ENCODE data around the gene PRTG.
"Not testable (repeated sequence)": the region's sequence is repeated elsewhere in the genome, so short reads cannot be mapped to it uniquely, and the experiment has no call there.

PRTG gene

GRCh38 chr15:55698653-55699052, 44.3 kb downstream of the PRTG start:
- Histone ChIP-seq H3K9me3 (ENCODE audit: control insufficient read depth, insufficient read depth, low read length) (no peaks in the 10 kb centered on the region), H3K27ac (ENCODE audit: low read depth, low read length) (no peak overlapping the region)

GRCh38 chr15:55696221-55696620, 46.7 kb downstream of the PRTG start:
- Histone ChIP-seq H3K27ac (ENCODE audit: low read depth, low read length) (no peak overlapping the region), H3K4me3 (ENCODE audit: low read depth, low read length) (no peak overlapping the region), H3K9me3 (ENCODE audit: control insufficient read depth, insufficient read depth, low read length) (no peaks in the 10 kb centered on the region), H3K9ac (ENCODE audit: low read depth, low read length) (no peak overlapping the region), H3K4me1 (ENCODE audit: control insufficient read depth, insufficient read depth, low read length) (peaks cover 20% of the 10 kb centered on the region), H3K36me3 (ENCODE audit: control insufficient read depth, insufficient read depth, low read length) (no peaks in the 10 kb centered on the region), H3K27me3 (ENCODE audit: control insufficient read depth, insufficient read depth, low read length) (no peaks in the 10 kb centered on the region)

More at GRCh38 chr15:55698653-55699052, 44.3 kb downstream of the PRTG start:
- Histone ChIP-seq H3K4me1 (ENCODE audit: control insufficient read depth, insufficient read depth, low read length) (peaks cover 21% of the 10 kb centered on the region), H3K9ac (ENCODE audit: low read depth, low read length) (no peak overlapping the region), H3K27me3 (ENCODE audit: control insufficient read depth, insufficient read depth, low read length) (no peaks in the 10 kb centered on the region), H3K4me3 (ENCODE audit: low read depth, low read length) (no peak overlapping the region), H3K36me3 (ENCODE audit: control insufficient read depth, insufficient read depth, low read length) (no peaks in the 10 kb centered on the region)

- Histone ChIP-seq H3K9me3 (ENCODE audit: control insufficient read depth, insufficient read depth, low read length) (no peaks in the 10 kb centered on the region), H3K4me1 (ENCODE audit: control insufficient read depth, insufficient read depth, low read length) (peaks cover 20% of the 10 kb centered on the region), H3K27me3 (ENCODE audit: control insufficient read depth, insufficient read depth, low read length) (no peaks in the 10 kb centered on the region), H3K4me3 (ENCODE audit: low read depth, low read length) (no peak overlapping the region), H3K27ac (ENCODE audit: low read depth, low read length) (no peak overlapping the region), H3K36me3 (ENCODE audit: control insufficient read depth, insufficient read depth, low read length) (no peaks in the 10 kb centered on the region), H3K9ac (ENCODE audit: low read depth, low read length) (no peak overlapping the region)
Observed at GRCh38 chr15:55695432-55695831, 47.5 kb downstream of the PRTG start.

- Histone ChIP-seq H3K36me3 (ENCODE audit: control insufficient read depth, insufficient read depth, low read length) (no peaks in the 10 kb centered on the region), H3K9ac (ENCODE audit: low read depth, low read length) (no peak overlapping the region), H3K27ac (ENCODE audit: low read depth, low read length) (peak overlapping the region; percentile 16), H3K4me1 (ENCODE audit: control insufficient read depth, insufficient read depth, low read length) (peaks cover 20% of the 10 kb centered on the region), H3K9me3 (ENCODE audit: control insufficient read depth, insufficient read depth, low read length) (no peaks in the 10 kb centered on the region), H3K4me3 (ENCODE audit: low read depth, low read length) (peak overlapping the region; percentile 21; the same call in 1 of the 2 replicates), H3K27me3 (ENCODE audit: control insufficient read depth, insufficient read depth, low read length) (no peaks in the 10 kb centered on the region)
Observed at GRCh38 chr15:55694652-55695150, 48.3 kb downstream of the PRTG start.

- H3K27ac ChIP-seq (ENCODE audit: low read depth, low read length) = not testable (repeated sequence)
Observed at GRCh38 chr15:55693116-55693515, 49.8 kb downstream of the PRTG start.

GRCh38 chr15:55687792-55688191, 55.2 kb downstream of the PRTG start:
- Histone ChIP-seq H3K4me3 (ENCODE audit: low read depth, low read length) (no peak overlapping the region), H3K9me3 (ENCODE audit: control insufficient read depth, insufficient read depth, low read length) (no peaks in the 10 kb centered on the region), H3K4me1 (ENCODE audit: control insufficient read depth, insufficient read depth, low read length) (no peaks in the 10 kb centered on the region), H3K9ac (ENCODE audit: low read depth, low read length) (no peak overlapping the region), H3K36me3 (ENCODE audit: control insufficient read depth, insufficient read depth, low read length) (no peaks in the 10 kb centered on the region), H3K27ac (ENCODE audit: low read depth, low read length) (no peak overlapping the region), H3K27me3 (ENCODE audit: control insufficient read depth, insufficient read depth, low read length) (no peaks in the 10 kb centered on the region)

More at GRCh38 chr15:55693116-55693515, 49.8 kb downstream of the PRTG start:
- peaks cover 20% of the 10 kb centered on the region for H3K4me1 ChIP-seq (ENCODE audit: control insufficient read depth, insufficient read depth, low read length)
- H3K4me3 ChIP-seq (ENCODE audit: low read depth, low read length); H3K9ac ChIP-seq (ENCODE audit: low read depth, low read length); H3K36me3 ChIP-seq (ENCODE audit: control insufficient read depth, insufficient read depth, low read length); H3K27me3 ChIP-seq (ENCODE audit: control insufficient read depth, insufficient read depth, low read length); H3K9me3 ChIP-seq (ENCODE audit: control insufficient read depth, insufficient read depth, low read length): not testable (repeated sequence)

- H3K4me1 ChIP-seq (ENCODE audit: control insufficient read depth, insufficient read depth, low read length) = no peaks in the 10 kb centered on the region
- H3K27ac ChIP-seq (ENCODE audit: low read depth, low read length) = no peak overlapping the region
- no peak overlapping the region for H3K9ac ChIP-seq (ENCODE audit: low read depth, low read length)
- H3K36me3 ChIP-seq (ENCODE audit: control insufficient read depth, insufficient read depth, low read length) = no peaks in the 10 kb centered on the region
- no peak overlapping the region for H3K4me3 ChIP-seq (ENCODE audit: low read depth, low read length)
- H3K27me3 ChIP-seq (ENCODE audit: control insufficient read depth, insufficient read depth, low read length) = no peaks in the 10 kb centered on the region
- H3K9me3 ChIP-seq (ENCODE audit: control insufficient read depth, insufficient read depth, low read length) = no peaks in the 10 kb centered on the region
Observed at GRCh38 chr15:55685286-55685685, 57.7 kb downstream of the PRTG start.

GRCh38 chr15:55683376-55683775, 59.6 kb downstream of the PRTG start:
- H3K9me3 ChIP-seq (ENCODE audit: control insufficient read depth, insufficient read depth, low read length) = no peaks in the 10 kb centered on the region
- H3K4me3 ChIP-seq (ENCODE audit: low read depth, low read length) = no peak overlapping the region
- H3K27ac ChIP-seq (ENCODE audit: low read depth, low read length) = no peak overlapping the region
- H3K9ac ChIP-seq (ENCODE audit: low read depth, low read length) = no peak overlapping the region
- H3K4me1 ChIP-seq (ENCODE audit: control insufficient read depth, insufficient read depth, low read length) = no peaks in the 10 kb centered on the region
- H3K36me3 ChIP-seq (ENCODE audit: control insufficient read depth, insufficient read depth, low read length) = no peaks in the 10 kb centered on the region
- no peaks in the 10 kb centered on the region for H3K27me3 ChIP-seq (ENCODE audit: control insufficient read depth, insufficient read depth, low read length)

- H3K9ac ChIP-seq (ENCODE audit: low read depth, low read length) = no peak overlapping the region
- H3K4me3 ChIP-seq (ENCODE audit: low read depth, low read length) = no peak overlapping the region
- H3K27ac ChIP-seq (ENCODE audit: low read depth, low read length) = no peak overlapping the region
- H3K36me3 ChIP-seq (ENCODE audit: control insufficient read depth, insufficient read depth, low read length) = no peaks in the 10 kb centered on the region
- H3K9me3 ChIP-seq (ENCODE audit: control insufficient read depth, insufficient read depth, low read length) = no peaks in the 10 kb centered on the region
- peaks cover 2% of the 10 kb centered on the region for H3K4me1 ChIP-seq (ENCODE audit: control insufficient read depth, insufficient read depth, low read length)
- H3K27me3 ChIP-seq (ENCODE audit: control insufficient read depth, insufficient read depth, low read length) = no peaks in the 10 kb centered on the region
Observed at GRCh38 chr15:55681631-55682030, 61.3 kb downstream of the PRTG start.

GRCh38 chr15:55676507-55676906, 66.4 kb downstream of the PRTG start:
- H3K27ac ChIP-seq (ENCODE audit: low read depth, low read length) = peak overlapping the region; percentile 21
- H3K9ac ChIP-seq (ENCODE audit: low read depth, low read length) = no peak overlapping the region
- no peaks in the 10 kb centered on the region for H3K27me3 ChIP-seq (ENCODE audit: control insufficient read depth, insufficient read depth, low read length)
- H3K9me3 ChIP-seq (ENCODE audit: control insufficient read depth, insufficient read depth, low read length) = no peaks in the 10 kb centered on the region
- H3K4me3 ChIP-seq (ENCODE audit: low read depth, low read length) = no peak overlapping the region
- H3K4me1 ChIP-seq (ENCODE audit: control insufficient read depth, insufficient read depth, low read length) = peaks cover 20% of the 10 kb centered on the region
- H3K36me3 ChIP-seq (ENCODE audit: control insufficient read depth, insufficient read depth, low read length) = no peaks in the 10 kb centered on the region

- H3K4me3 ChIP-seq (ENCODE audit: low read depth, low read length) = no peak overlapping the region
- no peaks in the 10 kb centered on the region for H3K9me3 ChIP-seq (ENCODE audit: control insufficient read depth, insufficient read depth, low read length)
- H3K36me3 ChIP-seq (ENCODE audit: control insufficient read depth, insufficient read depth, low read length) = no peaks in the 10 kb centered on the region
- no peak overlapping the region for H3K9ac ChIP-seq (ENCODE audit: low read depth, low read length)
- H3K27me3 ChIP-seq (ENCODE audit: control insufficient read depth, insufficient read depth, low read length) = no peaks in the 10 kb centered on the region
- no peak overlapping the region for H3K27ac ChIP-seq (ENCODE audit: low read depth, low read length)
- peaks cover 20% of the 10 kb centered on the region for H3K4me1 ChIP-seq (ENCODE audit: control insufficient read depth, insufficient read depth, low read length)
Observed at GRCh38 chr15:55673287-55673686, 69.7 kb downstream of the PRTG start.

- Histone ChIP-seq H3K4me1 (ENCODE audit: control insufficient read depth, insufficient read depth, low read length) (peaks cover 8% of the 10 kb centered on the region), H3K4me3 (ENCODE audit: low read depth, low read length) (no peak overlapping the region), H3K9me3 (ENCODE audit: control insufficient read depth, insufficient read depth, low read length) (no peaks in the 10 kb centered on the region), H3K36me3 (ENCODE audit: control insufficient read depth, insufficient read depth, low read length) (no peaks in the 10 kb centered on the region), H3K27me3 (ENCODE audit: control insufficient read depth, insufficient read depth, low read length) (no peaks in the 10 kb centered on the region), H3K27ac (ENCODE audit: low read depth, low read length) (no peak overlapping the region), H3K9ac (ENCODE audit: low read depth, low read length) (no peak overlapping the region)
Observed at GRCh38 chr15:55669270-55669669, 73.7 kb downstream of the PRTG start.
